Prostate gland (tissue), 2 donors: ENCODE measurements around the gene RNF114. TPM values are rescaled to one million over a fixed set of nuclear protein-coding genes. Genes with fewer than 3 reads are reported as not detected.
"Not testable (repeated sequence)": the region's sequence is repeated elsewhere in the genome, so short reads cannot be mapped to it uniquely, and the experiment has no call there.

Experiments used
- DNase-seq: peaks from one replicate; pipeline ENCODE4 v3.0.0-alpha.2; 2019; ENCODE audit warnings: low spot score
- H3K27ac ChIP-seq, 2 donors: fragments of 200-600 bp; sonication (generic); 2 replicates each; pipeline ENCODE4 v1.5.1; 2017 to 2019
- H3K27me3 ChIP-seq: fragments of 200-600 bp; sonication (generic); replicated peaks from 2 replicates; pipeline ENCODE4 v1.5.1; 2019; ENCODE audit not compliant: insufficient read depth
- H3K36me3 ChIP-seq, 2 donors: fragments of 200-600 bp; sonication (generic); 1 replicate in 1 of 2; 2 replicates in 1 of 2; pipeline versions ENCODE4 v1.5.1 to v1.8.1; 2017 to 2019
- H3K4me1 ChIP-seq: fragments of 200-600 bp; sonication (generic); replicated peaks from 2 replicates; pipeline ENCODE4 v1.5.1; 2019
- H3K4me3 ChIP-seq, 2 donors: fragments of 200-600 bp; sonication (generic); 2 replicates each; pipeline ENCODE4 v1.5.1; 2017 to 2019
- H3K9me3 ChIP-seq: fragments of 200-600 bp; sonication (generic); 2 replicates; pipeline ENCODE4 v1.5.1; 2017
- CTCF ChIP-seq, 4 experiments: fragments of 200-600 bp in 2 of 4; fragments of 450-650 bp in 2 of 4; sonication (generic) in 2 of 4; IDR thresholded peaks; 1 replicate in 3 of 4; 2 replicates in 1 of 4; pipeline ENCODE4 v1.5.1; 2016 to 2019; ENCODE audit warnings: antibody characterized with exemption in 4 of 4, mild to moderate bottlenecking in 2 of 4, moderate library complexity in 2 of 4
- POLR2A ChIP-seq: fragments of 450-650 bp; IDR thresholded peaks from one replicate; pipeline ENCODE4 v1.6.1; 2016; ENCODE audit warnings: antibody characterized with exemption, mild to moderate bottlenecking
- POLR2AphosphoS5 ChIP-seq: sonication (generic); formaldehyde crosslinking; IDR thresholded peaks from one replicate; pipeline ENCODE4 v1.6.1; 2017; ENCODE audit warnings: antibody characterized with exemption
- WGBS: methylation state at CpG from one replicate; pipeline ENCODE4 v1.1.5; 2018; 5-methylcytosine and 5-hydroxymethylcytosine counted together
- intact Hi-C: fragments of 100-400 bp; cut with DNase I; formaldehyde crosslinking; loops from one replicate; pipeline ENCODE4 v1.14.2; 2022
- total RNA-seq, 2 donors: library from RNA; depleted of rRNA; stranded (reverse); fragments of >200 nt; gene quantifications; one replicate each; pipeline ENCODE4 v1.1.0, GENCODE V29; 2016

Gene RNF114
- total RNA-seq, 2 donors from 2014 or later, result 166 to 239 TPM

GRCh38 chr20:49976542-49976941 lies 40.3 kb downstream of the RNF114 start:
- H3K36me3 ChIP-seq, result no peaks in the 10 kb centered on the region
- TF ChIP-seq CTCF (IDR thresholded peaks at IDR 0.05), result no peak
- TF ChIP-seq POLR2A, result no peak
- TF ChIP-seq POLR2AphosphoS5, result no peak
- H3K4me3 ChIP-seq, result no peak overlapping the region
- no peak for DNase-seq
- peaks cover 4% of the 10 kb centered on the region for H3K4me1 ChIP-seq
- intact Hi-C loops, result no loop called here
- no peaks in the 10 kb centered on the region for H3K9me3 ChIP-seq
- no peaks in the 10 kb centered on the region for H3K27me3 ChIP-seq
- WGBS, result 65% methylated on average over 2 of the region's 2 CpGs
- H3K27ac ChIP-seq, result no peak overlapping the region

GRCh38 chr20:49977740-49978139 lies 41.5 kb downstream of the RNF114 start:
- WGBS, result 100% methylated on average over 2 of the region's 2 CpGs
- H3K4me1 ChIP-seq, H3K36me3 ChIP-seq, H3K27me3 ChIP-seq, DNase-seq, intact Hi-C loops, H3K4me3 ChIP-seq, H3K27ac ChIP-seq, H3K9me3 ChIP-seq: not testable (repeated sequence)

GRCh38 chr20:49978685-49979029 lies 42.5 kb downstream of the RNF114 start:
- DNase-seq, result no peak
- H3K27ac ChIP-seq, result no peak overlapping the region
- 80% methylated on average over 3 of the region's 3 CpGs for WGBS
- intact Hi-C loops, result loop anchor here (1.0 kb wide), 1 partner anchor 93 kb away; no protein-coding TSS in a partner anchor
- H3K27me3 ChIP-seq, result no peaks in the 10 kb centered on the region
- no peak overlapping the region for H3K4me3 ChIP-seq
- peaks cover 8% of the 10 kb centered on the region for H3K4me1 ChIP-seq
- H3K36me3 ChIP-seq, result no peaks in the 10 kb centered on the region
- no peaks in the 10 kb centered on the region for H3K9me3 ChIP-seq
- TF ChIP-seq POLR2AphosphoS5, result no peak
- no peak for TF ChIP-seq POLR2A
- no peak for TF ChIP-seq CTCF (IDR thresholded peaks at IDR 0.05)

GRCh38 chr20:49979030-49979832 lies 43.0 kb downstream of the RNF114 start:
- Histone ChIP-seq H3K27ac (no peak overlapping the region), H3K4me3 (peak overlapping the region in 1 of 2 donors; percentile 22), H3K9me3 (no peaks in the 10 kb centered on the region), H3K36me3 (no peaks in the 10 kb centered on the region), H3K27me3 (no peaks in the 10 kb centered on the region), H3K4me1 (peaks cover 8% of the 10 kb centered on the region)
- intact Hi-C loops, result loop anchor here (1.0 kb wide), 1 partner anchor 92 kb away; no protein-coding TSS in a partner anchor
- TF ChIP-seq CTCF (IDR thresholded peaks at IDR 0.05) (peak; percentile 99 to 100 (median 100)), POLR2AphosphoS5 (no peak)
- WGBS, result 18% methylated on average over 37 of the region's 37 CpGs
- DNase-seq, result no peak

GRCh38 chr20:49980140-49981008 lies 44.2 kb downstream of the RNF114 start:
- Histone ChIP-seq H3K27me3 (no peaks in the 10 kb centered on the region), H3K4me3 (no peak overlapping the region), H3K36me3 (no peaks in the 10 kb centered on the region), H3K4me1 (peaks cover 8% of the 10 kb centered on the region), H3K9me3 (no peaks in the 10 kb centered on the region), H3K27ac (no peak overlapping the region)
- 85% methylated on average over 11 of the region's 11 CpGs for WGBS
- no peak for DNase-seq
- no peak for TF ChIP-seq POLR2A
- no peak for TF ChIP-seq POLR2AphosphoS5
- no peak for TF ChIP-seq CTCF (IDR thresholded peaks at IDR 0.05)
- intact Hi-C loops, result loop anchor here (5.0 kb wide), 1 partner anchor 197 kb away; no protein-coding TSS in a partner anchor
